LoVo (cell line): ENCODE measurements around the gene TESK2.

ENCODE experiments used
- DNase-seq: peaks from one replicate; pipeline ENCODE4 v3.0.0-alpha.2; 2016; ENCODE audit warnings: low spot score

The TESK2 gene

DNA sequence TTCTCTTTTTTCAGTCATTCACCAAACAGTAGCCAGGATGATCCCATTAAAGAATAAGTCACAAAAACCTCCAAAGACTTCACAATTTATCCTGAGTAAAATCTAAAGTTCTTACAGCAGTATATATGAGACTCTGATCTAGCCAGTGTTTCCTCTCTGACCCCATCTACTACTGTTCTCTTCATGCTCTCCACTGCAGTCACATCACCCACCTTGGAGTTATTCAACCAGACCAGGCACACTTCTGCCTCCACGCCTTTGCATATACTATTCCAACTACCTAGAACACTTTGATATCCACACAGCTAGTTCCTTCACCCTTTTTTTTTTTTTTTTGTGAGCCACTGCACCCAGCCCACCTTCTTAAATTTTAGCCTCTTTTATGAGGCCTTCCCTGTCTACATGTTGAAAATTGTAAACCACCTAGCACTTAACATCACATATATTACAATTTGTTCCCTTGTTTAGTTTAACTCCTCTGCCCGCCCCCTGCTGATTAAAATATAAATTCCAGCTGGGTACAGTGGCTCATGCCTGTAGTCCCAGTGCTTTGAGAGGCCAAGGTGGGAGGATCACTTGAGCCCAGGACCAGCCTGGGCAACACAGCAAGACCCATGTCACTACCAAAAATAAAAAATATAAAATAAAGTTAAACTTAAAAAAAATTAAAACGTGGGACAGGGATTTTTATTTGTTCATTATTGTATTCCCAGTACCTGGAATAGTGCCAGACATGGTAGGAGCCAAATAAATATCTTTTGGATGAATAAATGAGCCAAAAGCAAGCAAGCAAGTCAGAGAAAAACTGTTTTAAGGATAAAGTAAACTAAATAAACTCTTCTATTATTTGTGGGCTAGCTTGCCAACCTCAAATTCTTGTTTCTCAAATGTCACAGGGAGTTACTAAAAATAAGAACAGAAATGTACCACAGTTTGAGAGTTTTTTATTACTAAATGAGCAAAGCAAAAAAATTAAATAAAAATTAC, 115.6 kb downstream of the TESK2 start:
- DNase-seq: no peak

- no peak for DNase-seq
These were observed 117.4 kb downstream of the TESK2 start for GRCh38 chr1:45373573-45373972.

GRCh38 chr1:45370575-45370974, 120.4 kb downstream of the TESK2 start:
- DNase-seq: no peak

DNA sequence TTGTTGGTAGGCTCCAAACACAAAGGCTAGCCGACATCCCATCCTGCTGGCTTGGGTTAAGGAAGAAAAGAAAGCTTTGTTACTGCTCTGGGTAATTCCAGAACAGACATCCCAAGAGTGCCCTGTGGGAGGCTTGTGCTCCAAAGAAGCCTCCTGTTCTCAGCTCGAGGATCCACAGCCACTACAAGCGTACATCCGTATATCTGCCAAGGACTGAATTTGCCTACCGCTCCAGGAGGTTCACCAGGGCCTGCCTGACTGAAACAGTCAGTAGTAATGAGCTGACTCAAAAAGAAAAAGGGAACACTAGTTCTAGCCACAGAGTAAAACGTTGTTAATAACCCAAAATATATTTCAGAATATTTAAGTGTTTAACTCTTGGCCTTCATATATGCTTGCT, 125.9 kb downstream of the TESK2 start:
- DNase-seq: no peak

- no peak for DNase-seq
These were observed 126.7 kb downstream of the TESK2 start for GRCh38 chr1:45364294-45364693.

DNA sequence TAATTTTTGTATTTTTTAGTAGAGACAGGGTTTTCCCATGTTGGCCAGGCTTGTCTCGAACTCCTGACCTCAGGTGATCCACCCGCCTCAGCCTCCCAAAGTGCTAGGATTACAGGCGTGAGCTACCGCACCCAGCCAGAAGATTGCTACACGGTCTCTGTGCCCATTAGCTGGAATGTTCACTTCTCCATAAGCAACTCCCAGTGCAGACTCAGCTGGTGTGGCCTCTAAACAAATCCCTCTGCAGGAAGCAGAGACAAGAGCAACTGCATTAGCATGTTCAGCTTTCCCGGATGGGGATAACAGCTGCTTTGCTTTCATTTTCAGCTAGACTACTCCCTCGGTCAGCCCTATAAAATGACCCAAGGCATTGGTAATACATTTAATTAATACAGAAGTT, 130.0 kb downstream of the TESK2 start:
- DNase-seq: peak; percentile 61

DNA sequence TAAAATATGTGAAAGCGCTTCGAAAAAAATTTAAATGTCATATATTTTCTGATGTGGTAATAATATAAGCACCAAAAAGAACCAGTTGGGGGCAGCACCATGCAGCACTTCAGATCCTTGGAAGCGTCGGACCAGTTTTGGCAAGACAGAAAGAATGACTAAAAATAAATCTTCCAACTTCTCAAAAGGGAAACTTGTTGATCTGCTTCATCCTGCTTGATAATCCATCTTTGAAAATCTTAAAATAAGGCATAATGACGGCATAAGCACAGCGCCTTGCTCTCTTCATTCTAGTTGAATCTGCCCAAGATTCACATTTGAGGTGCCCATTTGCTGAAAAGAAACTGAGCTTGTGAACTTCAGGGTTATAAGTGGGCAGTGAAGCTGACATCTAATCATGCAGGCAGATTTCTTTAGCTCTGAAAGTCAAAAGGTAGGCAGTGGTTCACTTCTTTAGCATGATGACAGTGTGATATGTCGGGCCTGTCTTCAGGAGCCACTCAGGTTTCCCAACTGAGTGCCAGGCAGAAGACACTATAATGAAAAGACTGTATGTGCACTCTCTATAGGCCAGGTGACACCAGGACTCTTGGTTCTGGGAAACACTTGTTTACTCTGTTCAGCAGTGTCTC, 131.0 kb downstream of the TESK2 start:
- DNase-seq: peak; percentile 36

- no peak for DNase-seq
These were observed 134.8 kb downstream of the TESK2 start for GRCh38 chr1:45356186-45356585.

DNA sequence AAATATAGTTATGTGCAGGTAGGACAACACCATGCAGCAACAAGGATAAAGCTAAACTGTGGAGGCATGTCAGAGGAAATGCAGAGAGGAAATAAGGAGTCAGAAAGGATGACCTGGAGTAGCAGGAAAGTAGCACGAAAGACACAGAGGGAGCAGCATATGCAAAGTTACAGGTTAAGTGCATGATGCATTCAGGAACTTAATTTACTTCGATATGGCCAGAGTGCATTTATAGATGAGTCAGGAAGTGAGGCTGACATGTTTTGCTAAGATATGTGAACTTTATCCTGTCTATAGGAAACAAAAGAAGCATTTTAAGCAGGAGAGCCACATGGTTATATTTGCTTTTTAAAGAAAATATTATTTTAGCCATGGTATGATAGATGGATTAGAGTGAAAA, 135.3 kb downstream of the TESK2 start:
- DNase-seq: no peak

- no peak for DNase-seq
These were observed 136.1 kb downstream of the TESK2 start for GRCh38 chr1:45354838-45355237.

- DNase-seq: no peak
These were observed 137.3 kb downstream of the TESK2 start for GRCh38 chr1:45353685-45354084.

GRCh38 chr1:45351508-45351907, 139.5 kb downstream of the TESK2 start:
- DNase-seq: no peak

- no peak for DNase-seq
These were observed 141.8 kb downstream of the TESK2 start for GRCh38 chr1:45348966-45349677.

DNA sequence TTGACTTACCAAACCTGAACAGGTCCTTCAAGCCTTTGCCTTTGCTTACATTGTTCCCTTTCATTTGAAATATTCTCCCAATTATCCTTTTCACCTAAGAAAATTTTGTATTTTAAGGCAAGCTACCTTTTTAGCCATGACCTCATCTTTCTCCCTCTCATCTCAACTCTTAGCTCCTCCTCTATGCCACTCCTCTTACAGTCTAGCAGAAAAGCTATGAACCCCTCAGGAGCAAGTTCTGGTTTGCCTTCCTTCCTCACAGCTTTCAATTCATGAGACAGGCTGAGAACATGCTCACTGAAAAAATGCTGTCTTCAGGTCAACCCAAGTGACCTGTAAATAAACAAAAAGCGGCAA, 142.4 kb downstream of the TESK2 start:
- DNase-seq: no peak

DNA sequence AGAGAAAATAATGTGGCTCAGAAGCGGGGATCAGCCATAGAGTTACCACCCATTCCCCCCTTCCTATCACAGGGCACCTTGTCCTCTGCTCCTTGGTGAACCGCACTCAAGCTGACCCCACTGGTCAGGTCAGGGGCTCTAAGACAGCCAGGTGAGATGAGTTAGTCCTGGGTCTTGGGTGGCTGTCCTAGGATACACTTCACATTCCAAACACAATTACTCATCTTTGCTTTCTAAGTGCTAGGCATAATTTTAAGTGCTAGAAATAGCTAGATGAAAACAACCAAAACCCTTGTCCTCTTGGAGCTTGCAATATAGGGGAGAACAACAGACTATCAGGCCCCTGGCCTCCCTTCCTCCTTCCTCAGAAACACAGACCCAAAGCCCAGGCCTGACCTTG, 142.9 kb downstream of the TESK2 start:
- DNase-seq: no peak

DNA sequence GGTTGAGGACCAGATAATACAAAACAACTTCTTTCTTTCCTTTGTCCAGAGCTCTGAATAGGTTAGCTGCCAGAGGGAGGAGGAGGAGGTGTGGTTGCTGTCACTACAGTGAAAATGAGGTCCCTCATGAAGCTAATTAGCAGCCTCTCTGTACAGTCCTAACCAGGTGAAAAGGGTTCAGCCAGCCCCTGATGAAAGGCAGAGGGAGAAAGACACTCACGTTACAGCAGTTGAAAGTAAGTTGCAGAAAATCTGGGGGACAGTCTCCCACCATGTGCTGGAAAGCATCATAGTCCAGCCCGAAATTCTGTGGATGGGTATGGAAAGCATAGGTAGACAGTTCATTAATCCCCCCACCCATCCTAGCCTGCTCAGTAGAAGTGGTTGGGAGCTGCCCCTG, 144.5 kb downstream of the TESK2 start:
- no peak for DNase-seq

GRCh38 chr1:45345014-45345413, 145.9 kb downstream of the TESK2 start:
- DNase-seq: no peak

DNA sequence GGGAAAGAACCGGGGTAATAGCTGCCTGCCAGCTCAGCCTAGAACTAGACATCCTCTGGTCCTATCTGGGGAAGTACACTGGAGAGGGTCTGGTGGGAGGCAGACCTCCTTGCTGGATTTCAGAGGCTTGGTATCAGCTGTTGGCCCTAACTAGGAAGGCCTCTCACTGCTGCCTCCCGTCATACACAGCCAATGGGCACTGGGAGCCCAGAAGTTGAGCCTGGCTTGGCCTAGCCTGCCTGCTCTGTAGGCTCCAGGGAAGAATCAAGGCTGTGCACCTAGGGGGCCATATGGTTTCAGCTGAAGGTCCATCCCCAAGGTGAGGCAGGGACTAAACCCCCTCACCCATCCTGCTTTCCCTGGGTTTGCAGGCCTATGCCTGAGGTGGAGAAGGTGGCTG, 146.5 kb downstream of the TESK2 start:
- no peak for DNase-seq

DNA sequence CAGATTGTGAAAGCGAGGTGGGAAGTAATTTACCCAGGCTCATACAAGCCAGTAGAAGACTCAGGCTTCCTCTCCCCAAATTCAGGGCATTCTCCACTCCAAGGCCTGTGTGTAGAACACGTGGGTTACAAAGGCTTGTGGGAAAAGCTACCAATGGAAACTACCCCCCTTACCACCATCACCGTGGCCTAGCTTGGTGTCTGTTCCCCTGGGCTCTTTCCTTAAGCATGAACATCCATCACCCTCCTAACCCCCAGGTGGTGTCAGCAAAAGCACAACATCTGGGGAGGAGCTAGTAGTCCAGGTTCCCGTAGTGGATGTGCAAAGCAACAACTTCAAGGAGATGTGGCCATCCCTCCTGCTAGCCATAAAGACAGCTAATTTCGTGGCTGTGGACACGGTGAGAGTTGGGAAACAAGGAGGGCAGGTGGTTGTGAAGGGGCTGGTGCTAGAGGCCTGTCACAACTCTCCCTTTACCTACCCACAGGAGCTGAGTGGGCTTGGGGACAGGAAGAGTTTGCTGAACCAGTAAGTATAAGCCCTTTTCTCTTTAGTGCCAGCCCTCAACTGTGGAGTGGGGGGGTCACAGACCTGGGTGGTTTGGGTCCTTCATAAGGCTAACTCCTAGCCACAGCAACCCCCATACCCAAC, 150.0 kb downstream of the TESK2 start:
- DNase-seq: no peak

- peak; percentile 92 for DNase-seq
These were observed 151.0 kb downstream of the TESK2 start, which contains the start of the genes MUTYH and TOE1 for GRCh38 chr1:45339789-45340558. TSS of gene MUTYH (minus strand) at chr1:45340440. CDS start at chr1:45334505, 5,935 bp downstream. TSS of gene TOE1 (plus strand) at chr1:45340170. CDS start at chr1:45340253, 83 bp downstream.

- DNase-seq: peak; percentile 34
These were observed 153.2 kb downstream of the TESK2 start for GRCh38 chr1:45337630-45338325.
